Measurements from ENCODE around the gene ZFP37. TPM values are rescaled to one million over a fixed set of nuclear protein-coding genes. Genes with fewer than 3 reads are reported as not detected.
"Not testable (repeated sequence)": the region's sequence is repeated elsewhere in the genome, so short reads cannot be mapped to it uniquely, and the experiment has no call there.

ZFP37 gene
- polyA plus RNA-seq, 1 donor (not counting 4 experiments of a cell fraction or from before 2014, with no cell fraction given), result 0.72 TPM

GRCh38 chr9:113062932-113063310 is 6.4 kb upstream of the ZFP37 start:
- DNase-seq (ENCODE audit: low read depth, low spot score); H3K4me1 ChIP-seq (ENCODE audit: control insufficient read depth, extremely low read depth, insufficient read depth, low read length); H3K27ac ChIP-seq (ENCODE audit: control insufficient read depth, insufficient read depth, low read length); H3K79me2 ChIP-seq (ENCODE audit: control insufficient read depth, insufficient read depth, low read length); H2AFZ ChIP-seq (ENCODE audit: control insufficient read depth, low read length); H3K9ac ChIP-seq (ENCODE audit: control insufficient read depth, extremely low read depth, insufficient read depth, low read length); H4K20me1 ChIP-seq (ENCODE audit: control insufficient read depth, extremely low read depth, insufficient read depth, low read length); H3K9me1 ChIP-seq (ENCODE audit: control insufficient read depth, extremely low read depth, insufficient read depth, low read length); FAIRE-seq; H3K36me3 ChIP-seq (ENCODE audit: control insufficient read depth in 2 of 2, extremely low read depth in 1 of 2, insufficient read depth in 2 of 2, low read length in 2 of 2); H3K4me2 ChIP-seq (ENCODE audit: control insufficient read depth, extremely low read depth, insufficient read depth, low read depth, low read length); dilution Hi-C loops (cut with MboI; ENCODE audit: extremely low pct_ligation_motif_present, low sequenced_read_pairs); H3K4me3 ChIP-seq (ENCODE audit: control insufficient read depth in 2 of 3, extremely low read depth in 1 of 3, insufficient read depth in 2 of 3, low read depth in 1 of 3, low read length in 3 of 3): not testable (repeated sequence)
- Histone ChIP-seq H3K9me3 (ENCODE audit: control insufficient read depth, low read depth, low read length) (peaks cover 11% of the 10 kb centered on the region), H3K27me3 (ENCODE audit: control insufficient read depth, extremely low read depth, insufficient read depth, low read length) (peaks cover 28% of the 10 kb centered on the region)

GRCh38 chr9:113062256-113062931 is 5.9 kb upstream of the ZFP37 start:
- H3K79me2 ChIP-seq (ENCODE audit: control insufficient read depth, insufficient read depth, low read length); H4K20me1 ChIP-seq (ENCODE audit: control insufficient read depth, extremely low read depth, insufficient read depth, low read length); H3K27ac ChIP-seq (ENCODE audit: control insufficient read depth, insufficient read depth, low read length); DNase-seq (ENCODE audit: low read depth, low spot score); FAIRE-seq; H3K9ac ChIP-seq (ENCODE audit: control insufficient read depth, extremely low read depth, insufficient read depth, low read length); H3K4me2 ChIP-seq (ENCODE audit: control insufficient read depth, extremely low read depth, insufficient read depth, low read depth, low read length); H3K4me3 ChIP-seq (ENCODE audit: control insufficient read depth in 2 of 3, extremely low read depth in 1 of 3, insufficient read depth in 2 of 3, low read depth in 1 of 3, low read length in 3 of 3); H3K4me1 ChIP-seq (ENCODE audit: control insufficient read depth, extremely low read depth, insufficient read depth, low read length); dilution Hi-C loops (cut with MboI; ENCODE audit: extremely low pct_ligation_motif_present, low sequenced_read_pairs); H2AFZ ChIP-seq (ENCODE audit: control insufficient read depth, low read length); H3K36me3 ChIP-seq (ENCODE audit: control insufficient read depth in 2 of 2, extremely low read depth in 1 of 2, insufficient read depth in 2 of 2, low read length in 2 of 2); H3K9me1 ChIP-seq (ENCODE audit: control insufficient read depth, extremely low read depth, insufficient read depth, low read length): not testable (repeated sequence)
- peaks cover 28% of the 10 kb centered on the region for H3K27me3 ChIP-seq (ENCODE audit: control insufficient read depth, extremely low read depth, insufficient read depth, low read length)
- H3K9me3 ChIP-seq (ENCODE audit: control insufficient read depth, low read depth, low read length), result peaks cover 11% of the 10 kb centered on the region

- peaks cover 11% of the 10 kb centered on the region for H3K9me3 ChIP-seq (ENCODE audit: control insufficient read depth, low read depth, low read length)
- H3K36me3 ChIP-seq (ENCODE audit: control insufficient read depth in 2 of 2, extremely low read depth in 1 of 2, insufficient read depth in 2 of 2, low read length in 2 of 2); H3K27ac ChIP-seq (ENCODE audit: control insufficient read depth, insufficient read depth, low read length); H3K79me2 ChIP-seq (ENCODE audit: control insufficient read depth, insufficient read depth, low read length); dilution Hi-C loops (cut with MboI; ENCODE audit: extremely low pct_ligation_motif_present, low sequenced_read_pairs); H4K20me1 ChIP-seq (ENCODE audit: control insufficient read depth, extremely low read depth, insufficient read depth, low read length); H3K4me3 ChIP-seq (ENCODE audit: control insufficient read depth in 2 of 3, extremely low read depth in 1 of 3, insufficient read depth in 2 of 3, low read depth in 1 of 3, low read length in 3 of 3); FAIRE-seq; H3K9me1 ChIP-seq (ENCODE audit: control insufficient read depth, extremely low read depth, insufficient read depth, low read length); DNase-seq (ENCODE audit: low read depth, low spot score); H2AFZ ChIP-seq (ENCODE audit: control insufficient read depth, low read length); H3K4me1 ChIP-seq (ENCODE audit: control insufficient read depth, extremely low read depth, insufficient read depth, low read length); H3K4me2 ChIP-seq (ENCODE audit: control insufficient read depth, extremely low read depth, insufficient read depth, low read depth, low read length); H3K9ac ChIP-seq (ENCODE audit: control insufficient read depth, extremely low read depth, insufficient read depth, low read length): not testable (repeated sequence)
- peaks cover 28% of the 10 kb centered on the region for H3K27me3 ChIP-seq (ENCODE audit: control insufficient read depth, extremely low read depth, insufficient read depth, low read length)
These were observed 4.7 kb upstream of the ZFP37 start for GRCh38 chr9:113061072-113061850.
